CD4-positive, alpha-beta memory T cell (primary cell): ENCODE data around the gene SPATS2. TPM values are rescaled to one million over a fixed set of nuclear protein-coding genes. Genes with fewer than 3 reads are reported as not detected.

Source experiments
- CTCF ChIA-PET: fragments of 350-600 bp; sonication (Branson Sonifier 250); formaldehyde crosslinking; loops from one replicate; lab custom pipeline; 2021; ENCODE audit warnings: inconsistent platforms; ENCODE audit not compliant: partially characterized antibody; lab: Charles Lee
- POLR2A ChIA-PET: fragments of 350-600 bp; sonication (Branson Sonifier 250); formaldehyde crosslinking; loops from one replicate; lab custom pipeline; 2021; ENCODE audit not compliant: partially characterized antibody; lab: Charles Lee
- DNase-seq, 5 donors: peaks; one replicate each; pipeline versions ENCODE4 v3.0.0 to v3.0.0-alpha.2; 2020 to 2022; ENCODE audit warnings: mixed read lengths in 1 of 5
- H3K27ac ChIP-seq: one replicate; pipeline ENCODE4 v1.7.0; 2013; ENCODE audit warnings: low read depth, low read length
- H3K27me3 ChIP-seq: 2 replicates; pipeline ENCODE4 v1.7.0; 2013; ENCODE audit warnings: mild to moderate bottlenecking, low read length, moderate library complexity; ENCODE audit not compliant: insufficient read depth
- H3K36me3 ChIP-seq: 2 replicates; pipeline ENCODE4 v1.7.0; 2013; ENCODE audit warnings: mild to moderate bottlenecking, low read length, moderate library complexity; ENCODE audit not compliant: insufficient read depth
- H3K4me1 ChIP-seq: 2 replicates; pipeline ENCODE4 v1.7.0; 2013; ENCODE audit warnings: mild to moderate bottlenecking, low read length, moderate library complexity; ENCODE audit not compliant: insufficient read depth
- H3K4me3 ChIP-seq, 2 donors: one replicate each; pipeline ENCODE4 v1.7.0; 2013; ENCODE audit warnings: low read length in 2 of 2, mild to moderate bottlenecking in 1 of 2
- H3K9me3 ChIP-seq, 2 donors: one replicate each; pipeline ENCODE4 v1.7.0; 2013; ENCODE audit warnings: low read length in 2 of 2, control low read depth in 1 of 2; ENCODE audit not compliant: control insufficient read depth in 1 of 2
- H3K27ac Mint-ChIP-seq, 7 donors: one replicate each; pipeline ENCODE4 v1.8.0; 2020 to 2021; ENCODE audit warnings: mixed read lengths in 7 of 7, mild to moderate bottlenecking in 6 of 7, inconsistent platforms in 3 of 7, moderate library complexity in 3 of 7
- H3K27me3 Mint-ChIP-seq, 2 donors: one replicate each; pipeline ENCODE4 v1.8.0; 2020 to 2021; ENCODE audit warnings: mixed read lengths in 2 of 2
- H3K36me3 Mint-ChIP-seq, 2 donors: one replicate each; pipeline ENCODE4 v1.8.0; 2020 to 2021; ENCODE audit warnings: mixed read lengths in 2 of 2, inconsistent platforms in 1 of 2, mild to moderate bottlenecking in 1 of 2
- H3K4me1 Mint-ChIP-seq, 4 donors: one replicate each; pipeline ENCODE4 v1.8.0; 2020 to 2021; ENCODE audit warnings: mixed read lengths in 4 of 4, mild to moderate bottlenecking in 1 of 4
- H3K4me3 Mint-ChIP-seq, 8 donors: one replicate each; pipeline ENCODE4 v1.8.0; 2020 to 2021; ENCODE audit warnings: mixed read lengths in 8 of 8, mild to moderate bottlenecking in 7 of 8, moderate library complexity in 6 of 8, inconsistent platforms in 3 of 8
- H3K9me3 Mint-ChIP-seq, 8 donors: one replicate each; pipeline ENCODE4 v1.8.0; 2020 to 2021; ENCODE audit warnings: mixed read lengths in 8 of 8, mild to moderate bottlenecking in 5 of 8, inconsistent platforms in 3 of 8, moderate library complexity in 1 of 8
- intact Hi-C: fragments of 100-400 bp; cut with micrococcal nuclease; formaldehyde crosslinking; loops from one replicate; pipeline ENCODE4 v1.15.1; 2023
- polyA plus RNA-seq, 2 donors: library from polyadenylated mRNA; unstranded; fragments of 300-500 nt; fragmentation: Illumina TruSeq; gene quantifications; one replicate each; pipeline ENCODE4 v1.2.3, GENCODE V29; 2021
- total RNA-seq, 2 experiments: library from RNA; stranded (reverse); gene quantifications; one replicate each; pipeline ENCODE4 v1.2.3, GENCODE V29; 2021

SPATS2 gene
- total and polyA plus RNA-seq, 4 experiments from 2014 or later = 4.3 to 7.8 (median 5.0) TPM

DNA sequence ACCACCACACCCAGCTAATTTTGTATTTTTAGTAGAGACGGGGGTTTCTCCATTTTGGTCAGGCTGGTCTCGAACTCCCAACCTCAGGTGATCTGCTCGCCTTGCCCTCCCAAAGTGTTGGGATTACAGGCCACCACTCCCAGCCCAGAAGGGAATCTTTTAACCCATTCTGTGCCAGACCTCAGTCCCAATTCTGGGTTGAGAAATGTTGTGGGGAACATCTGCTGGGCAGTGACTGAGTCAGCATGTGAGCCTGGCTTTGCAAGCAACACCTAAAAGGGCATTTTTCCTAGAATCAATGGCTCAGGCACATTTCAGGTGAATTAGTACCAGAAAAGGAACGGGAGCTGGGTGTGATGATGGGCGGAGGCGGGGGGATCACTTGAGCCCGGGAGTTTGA is 7.6 kb upstream of the SPATS2 start:
- no peak for DNase-seq
- Mint-ChIP-seq H3K4me1 (peaks cover 0 to 5% (median 4%) of the 10 kb centered on the region in 4 donors), H3K36me3 (no peaks in the 10 kb centered on the region), H3K9me3 (no peaks in the 10 kb centered on the region), H3K4me3 (peak overlapping the region in 1 of 8 donors; percentile 48), H3K27me3 (peaks cover 18 to 19% of the 10 kb centered on the region in 2 donors), H3K27ac (no peak overlapping the region)
- ChIA-PET CTCF (interaction anchor here (1.0 to 17.9 kb wide), 16 partner anchors 9 to 418 kb away, joined by 3 to 538 read pairs (median 12); partner anchors contain the start of genes DNAJC22, PRPF40B and SPATS2), POLR2A (interaction anchor here (1.9 kb wide), 1 partner anchor 155 kb away, joined by 13 read pairs; no protein-coding TSS in a partner anchor)
- H3K27ac ChIP-seq = no peak overlapping the region
- H3K27me3 ChIP-seq = peaks cover 6% of the 10 kb centered on the region
- intact Hi-C loops = no loop called here
- H3K36me3 ChIP-seq = no peaks in the 10 kb centered on the region
- H3K4me1 ChIP-seq = no peaks in the 10 kb centered on the region
- H3K4me3 ChIP-seq = no peak overlapping the region
- no peaks in the 10 kb centered on the region for H3K9me3 ChIP-seq

DNA sequence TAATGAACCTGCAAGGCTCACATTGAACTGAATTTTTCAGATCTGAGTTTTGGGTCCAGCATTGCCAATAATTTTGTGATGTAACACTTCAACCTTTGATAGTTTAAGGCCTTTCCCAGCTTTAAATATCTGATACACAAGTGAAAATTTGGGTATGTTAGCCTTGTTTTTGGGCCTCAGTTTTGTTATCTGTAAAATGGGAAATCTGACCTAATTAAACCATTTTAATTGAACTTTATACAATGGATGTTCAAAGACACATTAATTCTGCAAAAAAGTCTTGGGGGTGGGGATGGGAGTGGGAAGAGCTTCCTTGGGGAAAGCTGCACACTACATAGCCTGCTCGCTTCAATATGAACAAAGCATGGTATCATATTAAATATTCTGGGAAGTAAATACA is 5.2 kb upstream of the SPATS2 start:
- Histone ChIP-seq H3K4me1 (peaks cover 7% of the 10 kb centered on the region), H3K27me3 (peaks cover 6% of the 10 kb centered on the region), H3K27ac (no peak overlapping the region), H3K4me3 (no peak overlapping the region), H3K36me3 (no peaks in the 10 kb centered on the region), H3K9me3 (no peaks in the 10 kb centered on the region)
- H3K4me3 Mint-ChIP-seq = no peak overlapping the region
- POLR2A ChIA-PET = no interaction called here
- CTCF ChIA-PET = interaction anchor here (1.3 to 17.9 kb wide), 5 partner anchors 9 to 192 kb away, joined by 6 to 538 read pairs (median 9); partner anchors contain the start of gene DNAJC22
- H3K27me3 Mint-ChIP-seq = peaks cover 13 to 14% of the 10 kb centered on the region in 2 donors
- H3K36me3 Mint-ChIP-seq = peaks cover 0 to 5% of the 10 kb centered on the region in 2 donors
- intact Hi-C loops = no loop called here
- H3K9me3 Mint-ChIP-seq = no peaks in the 10 kb centered on the region
- peaks cover 8 to 13% (median 9%) of the 10 kb centered on the region in 4 donors for H3K4me1 Mint-ChIP-seq
- no peak overlapping the region for H3K27ac Mint-ChIP-seq
- no peak for DNase-seq

DNA sequence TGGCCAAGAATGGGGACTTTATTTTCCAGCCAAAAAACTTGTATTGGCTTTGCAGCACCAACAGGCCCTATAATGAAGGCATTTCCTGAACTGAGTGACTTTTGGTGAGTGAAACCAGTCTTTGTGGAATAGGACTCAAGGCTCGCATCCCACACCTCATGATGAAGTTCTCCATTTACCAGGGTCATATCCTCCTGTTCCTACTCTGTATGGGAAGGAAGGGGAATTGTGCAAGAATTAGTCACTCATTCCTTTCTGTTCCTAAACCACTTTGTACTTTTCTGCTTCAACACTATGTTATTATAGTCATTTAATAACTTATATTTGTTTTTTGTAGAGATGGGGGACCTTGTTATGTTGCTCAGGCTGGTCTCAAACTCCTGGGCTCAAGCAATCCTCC is 2.3 kb upstream of the SPATS2 start:
- CTCF ChIA-PET = interaction anchor here (1.2 to 3.5 kb wide), 5 partner anchors 11 to 148 kb away, joined by 3 to 34 read pairs (median 8); no protein-coding TSS in a partner anchor
- Mint-ChIP-seq H3K27me3 (peaks cover 6% of the 10 kb centered on the region in 2 donors), H3K36me3 (peaks cover 0 to 5% of the 10 kb centered on the region in 2 donors), H3K9me3 (no peaks in the 10 kb centered on the region), H3K4me1 (peaks cover 17 to 35% (median 24%) of the 10 kb centered on the region in 4 donors), H3K27ac (no peak overlapping the region), H3K4me3 (peak overlapping the region in 3 of 8 donors; percentile 6 to 45 (median 10))
- intact Hi-C loops = loop anchor here (5.0 kb wide), 1 partner anchor 202 kb away; the partner anchor contains the start of gene MCRS1
- POLR2A ChIA-PET = no interaction called here
- Histone ChIP-seq H3K4me1 (peaks cover 19% of the 10 kb centered on the region), H3K9me3 (no peaks in the 10 kb centered on the region), H3K4me3 (no peak overlapping the region), H3K36me3 (no peaks in the 10 kb centered on the region), H3K27me3 (no peaks in the 10 kb centered on the region), H3K27ac (no peak overlapping the region)
- no peak for DNase-seq

DNA sequence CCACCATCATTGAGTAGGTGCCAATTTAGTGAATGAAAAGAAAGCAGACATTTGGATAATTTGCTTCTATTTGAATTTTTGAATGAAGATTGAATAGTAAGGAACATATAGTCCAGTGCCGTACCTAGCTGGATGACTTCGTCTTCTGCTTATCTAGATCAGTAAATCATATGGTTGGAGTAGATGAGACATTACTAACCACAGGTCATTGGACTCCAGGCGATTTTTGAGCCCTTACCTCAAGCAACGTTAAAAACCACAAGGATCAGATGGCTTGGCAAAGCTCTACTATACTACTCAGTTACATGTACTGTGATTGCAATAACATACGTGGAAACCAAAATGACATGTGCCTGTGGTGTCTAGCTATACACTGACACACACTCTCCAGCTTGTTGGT is 1.7 kb upstream of the SPATS2 start:
- Histone ChIP-seq H3K4me3 (no peak overlapping the region), H3K27ac (no peak overlapping the region), H3K27me3 (no peaks in the 10 kb centered on the region), H3K4me1 (peaks cover 19% of the 10 kb centered on the region), H3K9me3 (no peaks in the 10 kb centered on the region), H3K36me3 (no peaks in the 10 kb centered on the region)
- CTCF ChIA-PET = interaction anchor here (1.2 to 6.7 kb wide), 7 partner anchors 8 to 147 kb away, joined by 3 to 70 read pairs (median 8); partner anchors contain the start of gene TROAP
- no peaks in the 10 kb centered on the region for H3K9me3 Mint-ChIP-seq
- peak overlapping the region in 7 of 8 donors; percentile 9 to 97 (median 38) for H3K4me3 Mint-ChIP-seq
- H3K4me1 Mint-ChIP-seq = peaks cover 17 to 37% (median 24%) of the 10 kb centered on the region in 4 donors
- POLR2A ChIA-PET = interaction anchor here (1.1 to 2.9 kb wide), 6 partner anchors 18 to 202 kb away, joined by 3 to 15 read pairs (median 8); partner anchors contain the start of genes DNAJC22 and MCRS1
- intact Hi-C loops = loop anchor here (5.0 kb wide), 1 partner anchor 202 kb away; the partner anchor contains the start of gene MCRS1
- H3K36me3 Mint-ChIP-seq = peaks cover 0 to 5% of the 10 kb centered on the region in 2 donors
- DNase-seq = no peak
- peak overlapping the region in 2 of 7 donors; percentile 55 to 96 for H3K27ac Mint-ChIP-seq
- H3K27me3 Mint-ChIP-seq = peaks cover 6% of the 10 kb centered on the region in 2 donors

DNA sequence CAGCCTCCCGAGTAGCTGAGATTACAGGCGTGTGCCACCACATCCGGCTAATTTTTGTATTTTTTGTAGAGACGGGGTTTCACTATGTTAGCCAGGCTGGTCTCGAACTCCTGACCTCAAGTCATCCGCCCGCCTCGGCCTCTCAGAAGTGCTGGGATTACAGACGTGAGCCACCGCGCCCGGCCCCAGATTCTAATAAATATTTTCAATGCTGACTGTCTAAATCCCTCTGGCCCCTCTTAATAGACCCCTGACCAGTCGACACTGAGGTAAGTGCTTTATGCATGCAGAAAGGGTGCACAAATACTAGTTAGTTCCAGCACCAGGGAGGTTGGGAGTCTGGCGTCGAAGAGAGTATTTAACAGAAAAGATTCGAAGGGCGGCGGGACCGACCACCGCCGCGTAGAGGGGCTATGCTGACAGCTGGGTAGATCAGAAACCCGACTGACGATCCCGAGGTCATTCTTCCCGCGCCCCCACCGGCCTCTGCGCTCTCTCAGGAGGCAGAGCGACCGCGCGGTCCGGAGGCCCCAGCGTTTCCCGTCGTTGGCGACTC is 1.1 kb upstream of the SPATS2 start:
- ChIA-PET CTCF (interaction anchor here (1.0 to 6.7 kb wide), 12 partner anchors 9 to 259 kb away, joined by 3 to 70 read pairs (median 6); partner anchors contain the start of genes DNAJC22 and TROAP), POLR2A (interaction anchor here (0.8 to 2.9 kb wide), 24 partner anchors 8 to 375 kb away, joined by 3 to 15 read pairs (median 6); partner anchors contain the start of genes C1QL4, DNAJC22, MCRS1 and PRPF40B)
- Histone ChIP-seq H3K9me3 (no peaks in the 10 kb centered on the region), H3K4me3 (peak overlapping the region; percentile 55 to 88), H3K4me1 (peaks cover 19% of the 10 kb centered on the region), H3K36me3 (no peaks in the 10 kb centered on the region), H3K27me3 (no peaks in the 10 kb centered on the region), H3K27ac (peak overlapping the region; percentile 84)
- intact Hi-C loops = loop anchor here (1.0 to 5.0 kb wide), 3 partner anchors 172 to 257 kb away; partner anchors contain the start of genes MCRS1 and PRPF40B
- no peaks in the 10 kb centered on the region for H3K9me3 Mint-ChIP-seq
- H3K27ac Mint-ChIP-seq = peak overlapping the region; percentile 93 to 98 (median 96)
- peak overlapping the region; percentile 82 to 98 (median 96) for H3K4me3 Mint-ChIP-seq
- H3K4me1 Mint-ChIP-seq = peaks cover 17 to 37% (median 24%) of the 10 kb centered on the region in 4 donors
- peaks cover 3 to 4% of the 10 kb centered on the region in 2 donors for H3K27me3 Mint-ChIP-seq
- DNase-seq = no peak
- H3K36me3 Mint-ChIP-seq = peaks cover 0 to 5% of the 10 kb centered on the region in 2 donors

DNA sequence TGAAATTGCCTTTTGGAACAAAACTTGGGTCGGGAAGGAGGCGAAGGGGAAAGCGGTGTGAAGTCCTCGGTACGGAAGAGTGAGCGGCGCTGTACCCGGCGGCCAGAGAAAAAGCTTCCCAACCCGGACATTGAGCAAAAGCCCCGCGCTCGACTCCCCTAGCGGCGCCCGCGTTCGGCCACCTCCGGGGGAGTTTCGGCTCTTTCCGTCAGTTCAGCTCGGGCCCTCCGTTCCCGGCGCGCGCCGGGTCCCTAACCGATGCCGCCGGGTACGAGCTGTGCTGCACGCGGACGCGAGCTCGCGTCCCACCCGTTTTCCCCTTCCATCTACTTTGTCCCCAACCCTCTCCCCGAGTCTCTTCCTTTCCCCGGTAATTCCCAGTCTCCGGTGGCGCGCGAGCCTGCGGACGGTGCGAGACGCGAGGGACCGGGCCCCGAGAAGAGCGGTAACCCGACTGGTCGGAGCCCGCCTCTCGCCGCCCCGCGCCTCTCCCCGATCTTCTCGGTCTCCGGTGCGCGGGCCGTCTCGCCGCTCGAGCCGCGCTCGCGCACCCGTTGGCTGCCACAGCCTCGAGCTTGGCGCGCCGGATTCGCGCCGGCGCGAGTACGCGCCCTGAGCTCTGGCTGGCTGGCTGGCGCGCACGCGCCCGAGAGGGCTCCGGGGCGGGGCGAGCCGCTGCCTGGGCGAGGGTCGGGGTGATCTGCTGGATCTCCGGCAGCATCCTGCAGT is 446 bp upstream of the SPATS2 start:
- Mint-ChIP-seq H3K36me3 (peaks cover 0 to 5% of the 10 kb centered on the region in 2 donors), H3K9me3 (no peaks in the 10 kb centered on the region), H3K27me3 (peaks cover 0 to 1% of the 10 kb centered on the region in 2 donors), H3K27ac (peak overlapping the region; percentile 93 to 98 (median 96)), H3K4me1 (peaks cover 17 to 37% (median 24%) of the 10 kb centered on the region in 4 donors), H3K4me3 (peak overlapping the region; percentile 82 to 98 (median 96))
- intact Hi-C loops = loop anchor here (1.0 to 5.0 kb wide), 4 partner anchors 44 to 256 kb away; partner anchors contain the start of genes MCRS1, PRPF40B and TROAP
- POLR2A ChIA-PET = interaction anchor here (0.6 to 2.9 kb wide), 27 partner anchors 9 to 375 kb away, joined by 3 to 15 read pairs (median 6); partner anchors contain the start of genes C1QL4, DNAJC22, MCRS1 and PRPF40B
- no peaks in the 10 kb centered on the region for H3K27me3 ChIP-seq
- peak overlapping the region; percentile 55 to 88 for H3K4me3 ChIP-seq
- H3K4me1 ChIP-seq = peaks cover 19% of the 10 kb centered on the region
- CTCF ChIA-PET = interaction anchor here (0.9 to 6.7 kb wide), 12 partner anchors 9 to 258 kb away, joined by 3 to 70 read pairs (median 6); partner anchors contain the start of genes DNAJC22 and TROAP
- no peaks in the 10 kb centered on the region for H3K36me3 ChIP-seq
- peak; percentile 78 to 85 (median 83) for DNase-seq
- H3K27ac ChIP-seq = peak overlapping the region; percentile 84
- no peaks in the 10 kb centered on the region for H3K9me3 ChIP-seq
